Prostate gland (tissue), 2 donors: ENCODE results near the gene CAMK2D.

Source experiments
- CTCF ChIP-seq, 4 experiments: fragments of 200-600 bp in 2 of 4; fragments of 450-650 bp in 2 of 4; sonication (generic) in 2 of 4; IDR thresholded peaks; 1 replicate in 3 of 4; 2 replicates in 1 of 4; pipeline ENCODE4 v1.5.1; 2016 to 2019; ENCODE audit warnings: antibody characterized with exemption in 4 of 4, mild to moderate bottlenecking in 2 of 4, moderate library complexity in 2 of 4
- POLR2A ChIP-seq: fragments of 450-650 bp; IDR thresholded peaks from one replicate; pipeline ENCODE4 v1.6.1; 2016; ENCODE audit warnings: antibody characterized with exemption, mild to moderate bottlenecking
- POLR2AphosphoS5 ChIP-seq: sonication (generic); formaldehyde crosslinking; IDR thresholded peaks from one replicate; pipeline ENCODE4 v1.6.1; 2017; ENCODE audit warnings: antibody characterized with exemption

DNA sequence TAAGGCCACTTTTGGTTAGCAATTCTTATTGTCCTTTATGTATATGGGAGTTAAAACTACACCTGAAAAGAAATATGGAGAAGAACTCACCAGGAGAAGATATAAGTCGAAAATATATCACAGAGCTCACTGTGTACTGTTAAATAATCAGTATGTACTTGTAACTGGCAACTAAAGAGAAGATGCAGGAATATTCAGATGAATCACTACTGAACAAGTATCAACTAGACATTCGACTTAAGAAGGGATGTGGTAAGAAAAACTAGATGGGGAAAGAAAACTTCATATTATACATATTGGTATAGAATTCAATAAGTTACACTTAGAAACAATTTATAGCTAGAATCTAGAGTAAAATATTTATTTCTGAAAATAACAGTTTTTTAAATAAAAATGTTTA lies 230.0 kb downstream of the CAMK2D start:
- TF ChIP-seq CTCF (IDR thresholded peaks at IDR 0.05) (no peak), POLR2A (no peak), POLR2AphosphoS5 (no peak)
